ENCODE results near the gene SHE. TPM values are rescaled to one million over a fixed set of nuclear protein-coding genes. Genes with fewer than 3 reads are reported as not detected.
A peak's percentile ranks its signal among the peaks of the same experiment; 100 is the strongest.

SHE gene
- total RNA-seq, 3 donors from 2014 or later, result 6.3 to 21.3 (median 21.3) TPM

DNA sequence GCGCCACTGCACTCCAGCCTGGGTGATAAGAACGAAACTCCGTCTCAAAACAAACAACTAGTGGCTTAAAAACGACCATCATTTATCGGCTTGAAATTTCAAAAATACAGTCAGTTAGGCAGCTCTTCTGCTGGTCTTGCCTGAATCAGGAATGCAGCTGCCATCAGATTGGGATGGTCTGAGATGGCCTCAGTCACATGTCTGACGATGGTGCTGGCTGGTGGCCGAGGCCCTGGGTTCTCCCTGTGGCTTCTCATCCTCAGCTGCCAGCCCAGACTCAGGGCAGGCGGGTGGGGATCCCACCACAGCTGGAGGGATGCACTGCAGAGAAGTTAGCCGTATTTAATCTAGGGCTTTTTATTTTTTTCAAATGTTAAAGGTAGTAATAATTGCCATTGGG is 65.8 kb downstream of the SHE start:
- TF ChIP-seq POLR2AphosphoS5 (IDR thresholded peaks at IDR 0.05), result no peak
- TF ChIP-seq POLR2A (IDR thresholded peaks at IDR 0.05), result no peak
- no peak for TF ChIP-seq CTCF (IDR thresholded peaks at IDR 0.05)
- H3K4me1 ChIP-seq, result no peaks in the 10 kb centered on the region
- no peaks in the 10 kb centered on the region for H3K9me3 ChIP-seq
- DNase-seq (ENCODE audit: low spot score in 2 of 2), result no peak
- H3K27ac ChIP-seq, result no peak overlapping the region
- no peaks in the 10 kb centered on the region for H3K27me3 ChIP-seq
- no peaks in the 10 kb centered on the region for H3K36me3 ChIP-seq
- H3K4me3 ChIP-seq, result no peak overlapping the region
- intact Hi-C loops (cut with DNase I; ENCODE audit: low total_unique reads), result no loop called here

DNA sequence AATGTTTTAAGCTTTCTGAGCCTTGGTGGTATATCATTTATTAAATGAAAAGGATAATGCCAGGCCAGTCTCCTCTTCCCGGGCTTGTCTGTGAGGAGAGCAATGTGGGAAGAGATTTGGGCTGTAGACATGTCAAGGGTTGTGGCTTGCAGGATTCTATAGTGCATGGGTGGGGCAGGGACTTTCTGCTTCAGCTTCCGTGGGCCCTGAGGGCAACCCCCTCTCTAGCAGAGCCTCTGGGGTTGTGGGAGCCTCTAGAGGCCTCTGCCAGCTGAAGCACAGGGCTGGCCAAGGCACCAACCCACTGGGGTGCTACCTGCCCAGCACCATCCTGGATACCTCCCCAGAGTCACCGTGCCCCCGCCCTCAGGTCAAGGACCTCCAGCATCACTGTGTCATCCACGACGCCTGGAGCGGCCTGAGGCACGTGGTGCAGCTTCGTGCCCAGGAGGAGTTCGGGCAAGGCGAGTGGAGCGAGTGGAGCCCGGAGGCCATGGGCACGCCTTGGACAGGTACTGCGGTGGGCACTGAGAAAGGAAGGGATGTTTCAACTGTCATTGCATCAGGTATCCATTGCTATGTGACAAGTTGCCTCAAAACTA is 66.5 kb downstream of the SHE start:
- TF ChIP-seq POLR2A (IDR thresholded peaks at IDR 0.05) (no peak), POLR2AphosphoS5 (IDR thresholded peaks at IDR 0.05) (no peak), CTCF (IDR thresholded peaks at IDR 0.05) (no peak)
- intact Hi-C loops (cut with DNase I; ENCODE audit: low total_unique reads), result no loop called here
- Histone ChIP-seq H3K27me3 (no peaks in the 10 kb centered on the region), H3K4me3 (no peak overlapping the region), H3K4me1 (no peaks in the 10 kb centered on the region), H3K9me3 (no peaks in the 10 kb centered on the region), H3K36me3 (no peaks in the 10 kb centered on the region), H3K27ac (no peak overlapping the region)
- DNase-seq (ENCODE audit: low spot score in 2 of 2), result no peak

DNA sequence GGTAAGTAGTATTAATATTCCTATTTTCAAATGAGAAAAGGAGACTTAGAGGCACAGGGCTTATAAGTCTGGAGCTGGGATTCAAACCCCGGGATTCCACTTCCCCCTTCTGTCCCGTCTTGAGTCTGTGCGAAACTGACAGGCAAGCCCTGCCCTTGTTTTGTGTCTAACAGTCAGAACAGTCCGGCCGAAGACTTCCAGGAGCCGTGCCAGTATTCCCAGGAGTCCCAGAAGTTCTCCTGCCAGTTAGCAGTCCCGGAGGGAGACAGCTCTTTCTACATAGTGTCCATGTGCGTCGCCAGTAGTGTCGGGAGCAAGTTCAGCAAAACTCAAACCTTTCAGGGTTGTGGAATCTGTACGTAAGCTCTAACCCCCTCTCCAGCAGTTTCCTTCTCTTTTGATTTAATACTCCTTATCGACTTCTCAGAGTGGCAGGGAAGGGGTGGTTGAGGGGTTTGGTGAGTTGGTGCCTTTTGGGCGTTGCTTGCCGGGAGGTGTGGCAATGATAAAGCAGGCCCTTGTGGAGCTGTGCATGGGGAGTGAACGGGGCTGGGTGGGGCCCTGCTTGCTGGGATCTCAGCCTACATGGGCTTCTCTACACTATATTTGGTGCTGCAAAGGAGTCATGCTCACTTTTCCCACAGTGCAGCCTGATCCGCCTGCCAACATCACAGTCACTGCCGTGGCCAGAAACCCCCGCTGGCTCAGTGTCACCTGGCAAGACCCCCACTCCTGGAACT is 67.7 kb downstream of the SHE start:
- peak; percentile 72 to 84 for DNase-seq (ENCODE audit: low spot score in 2 of 2)
- Histone ChIP-seq H3K27me3 (no peaks in the 10 kb centered on the region), H3K27ac (peak overlapping the region; percentile 23 to 45), H3K4me1 (no peaks in the 10 kb centered on the region), H3K36me3 (no peaks in the 10 kb centered on the region), H3K9me3 (no peaks in the 10 kb centered on the region), H3K4me3 (peak overlapping the region in 2 of 3 donors; percentile 5 to 39)
- no peak for TF ChIP-seq CTCF (IDR thresholded peaks at IDR 0.05)
- TF ChIP-seq POLR2A (IDR thresholded peaks at IDR 0.05), result no peak
- TF ChIP-seq POLR2AphosphoS5 (IDR thresholded peaks at IDR 0.05), result peak in 2 of 3 donors; percentile 23 to 68
- intact Hi-C loops (cut with DNase I; ENCODE audit: low total_unique reads), result loop anchor here (5.0 kb wide), 1 partner anchor 1703 kb away; no protein-coding TSS in a partner anchor

DNA sequence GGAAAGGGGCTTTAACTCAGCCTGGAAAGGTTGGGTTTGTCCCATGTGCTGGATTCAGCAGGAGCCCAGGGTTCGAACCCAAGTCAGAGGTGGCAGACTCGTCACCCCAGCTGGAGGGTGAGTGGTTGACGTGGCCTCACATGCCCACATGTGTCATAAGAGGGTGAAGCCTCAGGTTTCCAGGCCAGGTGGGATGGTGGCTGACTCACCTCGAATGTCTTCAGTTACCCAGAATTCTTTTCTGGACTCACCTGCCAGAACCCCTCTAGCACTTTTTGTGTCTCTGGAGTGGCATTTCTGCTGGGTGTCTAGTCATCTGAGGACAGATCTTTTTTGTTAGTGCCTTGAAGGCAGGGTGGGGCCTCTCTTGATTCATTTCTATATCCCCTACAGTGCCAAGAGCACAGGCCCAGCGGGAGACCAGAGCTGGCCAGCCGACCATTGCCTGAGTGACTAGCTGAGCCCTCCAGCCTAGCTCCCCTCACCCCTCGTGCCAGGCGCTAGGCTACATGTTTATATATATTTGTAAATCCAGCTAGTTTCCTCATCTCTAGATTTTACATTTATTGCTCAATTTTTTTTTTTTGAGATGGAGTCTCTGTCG is 68.9 kb downstream of the SHE start:
- peak; percentile 58 to 63 for DNase-seq (ENCODE audit: low spot score in 2 of 2)
- Histone ChIP-seq H3K4me1 (no peaks in the 10 kb centered on the region), H3K9me3 (no peaks in the 10 kb centered on the region), H3K27me3 (no peaks in the 10 kb centered on the region), H3K4me3 (no peak overlapping the region), H3K36me3 (no peaks in the 10 kb centered on the region), H3K27ac (peak overlapping the region; percentile 53 to 60)
- intact Hi-C loops (cut with DNase I; ENCODE audit: low total_unique reads), result loop anchor here (5.0 kb wide), 1 partner anchor 1704 kb away; no protein-coding TSS in a partner anchor
- TF ChIP-seq POLR2AphosphoS5 (IDR thresholded peaks at IDR 0.05) (no peak), CTCF (IDR thresholded peaks at IDR 0.05) (no peak), POLR2A (IDR thresholded peaks at IDR 0.05) (no peak)
